ENCODE data around the gene KRT15.

Gene KRT15

DNA sequence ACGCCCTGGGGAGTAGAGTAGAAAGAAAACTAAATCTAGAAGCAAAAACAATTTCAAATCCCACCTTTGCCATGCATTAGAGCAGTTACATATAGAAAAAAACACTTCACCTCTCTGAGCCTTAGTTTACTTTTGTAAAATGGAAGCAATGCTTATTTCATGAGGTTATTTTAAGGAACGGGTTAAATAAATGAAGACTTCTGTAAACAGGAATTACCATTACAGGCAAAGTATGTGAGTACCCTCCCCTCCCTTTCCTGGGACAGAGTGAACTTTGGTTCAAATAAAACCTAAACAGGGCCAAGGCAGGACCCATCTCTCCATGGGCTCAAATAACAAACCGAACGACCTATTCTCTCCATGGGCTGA is 4.5 kb upstream of the KRT15 start:
- DNase-seq, result no peak

DNA sequence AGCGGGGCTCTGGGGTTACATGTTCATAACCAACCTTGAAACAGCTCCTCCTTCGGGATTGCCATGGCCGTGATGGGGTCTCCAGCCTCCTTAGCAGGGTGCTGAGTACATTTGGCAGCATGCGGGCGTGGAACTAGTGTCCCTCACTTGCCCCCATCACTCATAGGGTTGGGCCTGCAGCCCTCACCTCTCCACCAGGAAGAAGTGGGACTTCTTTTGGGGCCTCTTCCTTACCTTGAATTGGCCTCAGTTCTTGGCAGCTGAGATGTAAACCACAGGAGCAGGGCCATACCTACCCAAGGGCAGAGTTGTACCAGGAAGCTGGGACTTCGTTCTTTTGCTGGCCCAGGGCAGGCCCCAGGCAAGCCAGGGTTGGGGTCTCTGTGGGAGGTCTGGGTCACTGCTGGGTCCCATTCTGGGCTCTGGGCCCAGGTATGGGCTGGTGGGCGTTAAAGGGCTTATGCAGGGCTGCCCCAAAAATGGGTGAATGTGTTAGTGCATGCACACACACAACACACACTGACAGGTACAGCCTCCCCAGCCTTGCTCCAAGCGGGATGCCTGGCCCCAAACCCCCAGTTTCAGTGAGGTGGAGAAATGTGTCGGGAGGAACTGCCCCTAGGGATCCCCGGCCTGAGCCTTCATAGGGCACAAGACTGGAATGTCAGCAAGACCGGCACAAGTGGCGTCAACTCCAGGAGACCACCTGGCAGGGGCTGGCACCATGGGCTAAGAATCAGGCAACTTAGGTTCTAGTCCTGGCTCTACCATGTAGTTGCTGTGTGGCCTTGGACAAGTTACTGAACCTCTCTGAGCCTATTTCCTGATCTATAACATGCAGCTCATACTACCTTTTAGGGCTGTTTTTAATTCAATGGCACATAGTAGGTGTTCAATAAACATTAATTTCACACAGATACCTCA is 3.9 kb upstream of the KRT15 start:
- DNase-seq, result no peak

- DNase-seq, result no peak
Observed at GRCh38 chr17:41521574-41522261, 3.0 kb upstream of the KRT15 start.

DNA sequence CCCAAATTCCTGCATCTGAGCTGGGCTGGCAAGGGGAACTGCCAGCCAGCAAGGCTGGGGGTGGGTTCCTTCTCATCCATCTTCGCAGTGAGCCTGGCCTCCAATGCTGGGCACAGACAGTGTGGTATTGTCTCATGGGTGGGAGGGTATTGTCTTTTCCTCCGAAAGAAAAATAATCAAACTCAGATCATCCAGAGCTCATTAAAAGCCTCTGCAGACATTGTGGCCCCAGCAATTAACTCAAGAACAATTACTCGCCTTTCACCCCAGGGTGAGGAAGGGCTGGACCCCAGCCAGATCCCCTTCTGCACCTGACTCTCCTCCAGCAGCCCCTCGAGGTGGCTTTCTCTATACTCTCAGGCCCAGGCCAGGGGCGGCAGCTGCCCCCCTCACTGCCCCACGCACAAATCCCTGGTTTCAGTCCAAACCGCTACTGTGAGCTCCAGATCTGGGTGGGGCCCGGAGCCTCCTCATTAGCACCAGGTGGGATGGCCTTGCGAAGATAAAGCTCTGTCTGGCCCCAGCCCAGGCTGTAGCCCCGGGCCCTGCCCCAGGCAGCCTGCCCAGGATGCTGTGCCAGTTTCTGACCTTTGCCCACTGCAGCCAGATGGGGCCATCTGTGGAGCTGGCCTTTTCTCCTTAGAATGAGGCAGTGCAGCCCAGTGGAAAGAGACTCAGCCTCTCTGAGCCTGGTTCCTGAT is 2.3 kb upstream of the KRT15 start:
- DNase-seq, result no peak

DNA sequence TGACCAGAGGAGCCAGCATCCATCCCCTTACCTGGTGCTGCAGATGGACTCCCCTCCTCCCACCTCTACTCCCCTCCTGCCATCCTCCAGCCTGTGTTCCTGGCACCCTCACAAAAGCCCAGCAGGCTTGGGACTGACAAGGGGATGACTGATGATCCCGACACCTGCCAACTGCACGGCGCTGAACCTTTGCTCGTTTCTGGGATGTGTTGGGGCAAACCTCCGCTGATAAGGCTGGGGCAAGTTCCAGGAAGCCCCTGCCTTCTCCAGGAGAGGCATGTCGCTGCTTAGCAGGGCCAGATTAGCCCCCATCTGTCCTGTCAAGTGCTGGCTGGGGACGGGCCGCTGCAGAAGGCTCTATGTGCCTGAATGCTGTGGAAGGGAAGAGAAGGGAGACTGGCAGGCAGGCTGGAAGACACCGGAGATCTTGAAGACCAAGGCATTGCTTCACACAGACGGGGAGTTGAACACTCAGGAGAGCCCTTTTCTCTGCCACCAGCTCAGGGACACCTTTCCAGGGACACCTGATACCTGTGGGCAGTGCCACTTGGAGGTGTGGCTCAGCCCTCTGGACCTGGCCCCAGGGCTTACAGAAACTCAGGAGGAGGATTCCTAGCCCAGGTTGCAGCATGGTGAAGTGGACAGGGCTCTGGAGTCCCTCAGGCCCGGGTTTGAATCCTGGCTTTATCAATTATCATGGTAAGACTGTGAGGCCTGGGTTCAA is 973 bp upstream of the KRT15 start:
- no peak for DNase-seq

DNA sequence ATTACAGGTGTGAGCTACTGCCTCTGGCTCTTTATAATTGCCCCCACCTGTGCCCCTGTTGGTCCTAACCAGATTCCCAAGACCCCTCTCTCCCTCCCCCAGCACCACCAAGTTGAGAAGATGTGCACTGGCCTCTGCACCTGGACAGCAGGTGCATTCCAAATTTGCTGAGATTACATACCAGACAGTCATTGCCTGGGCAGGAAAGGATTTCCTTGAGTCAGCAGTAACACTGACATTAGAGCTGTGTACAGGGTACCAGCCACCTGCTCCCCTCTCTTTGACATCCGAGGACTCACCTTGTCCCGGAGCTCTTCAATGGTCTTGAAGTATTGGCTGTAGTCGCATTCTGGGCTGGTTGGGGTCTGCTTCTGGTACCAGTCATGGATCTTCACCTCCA is 659 bp downstream of the KRT15 start:
- no peak for DNase-seq

GRCh38 chr17:41516830-41517283 is 1.8 kb downstream of the KRT15 start:
- DNase-seq, result no peak

GRCh38 chr17:41516147-41516829 is 2.4 kb downstream of the KRT15 start:
- DNase-seq, result no peak

- DNase-seq, result no peak
Observed at GRCh38 chr17:41513168-41513547, 5.5 kb downstream of the KRT15 start.

DNA sequence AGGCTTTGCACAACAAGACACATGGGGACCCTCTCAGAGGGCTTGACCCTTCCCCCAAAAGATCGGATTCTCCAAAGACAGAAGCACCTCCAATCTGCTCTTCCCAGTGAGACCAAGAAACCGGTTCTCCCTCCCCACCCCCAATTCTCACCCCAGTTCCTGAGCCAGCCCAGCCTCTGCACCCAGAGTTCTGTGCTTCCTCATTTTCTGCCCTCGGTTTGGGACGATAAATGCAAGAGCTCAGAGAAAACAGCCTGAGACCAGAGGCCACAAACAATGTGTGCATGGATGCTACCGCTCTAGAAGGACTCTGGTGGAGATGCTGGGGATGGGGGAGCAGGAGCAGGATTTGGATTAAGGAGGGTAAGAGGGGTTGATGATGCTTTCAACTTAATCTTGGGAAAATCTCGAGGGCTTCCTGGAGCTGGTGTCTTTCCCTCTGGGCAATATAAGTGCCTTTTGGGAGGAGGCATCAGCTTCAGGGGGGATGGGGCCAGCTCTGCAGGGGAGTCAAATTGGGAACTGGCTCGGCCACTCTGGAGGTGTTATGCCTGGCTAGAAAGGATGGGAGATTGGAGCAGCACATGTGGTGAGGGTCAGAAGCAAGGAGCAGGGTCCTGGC is 6.0 kb downstream of the KRT15 start:
- no peak for DNase-seq

- DNase-seq, result no peak
Observed at GRCh38 chr17:41511716-41512115, 7.0 kb downstream of the KRT15 start.

- no peak for DNase-seq
Observed at GRCh38 chr17:41511116-41511515, 7.6 kb downstream of the KRT15 start.

DNA sequence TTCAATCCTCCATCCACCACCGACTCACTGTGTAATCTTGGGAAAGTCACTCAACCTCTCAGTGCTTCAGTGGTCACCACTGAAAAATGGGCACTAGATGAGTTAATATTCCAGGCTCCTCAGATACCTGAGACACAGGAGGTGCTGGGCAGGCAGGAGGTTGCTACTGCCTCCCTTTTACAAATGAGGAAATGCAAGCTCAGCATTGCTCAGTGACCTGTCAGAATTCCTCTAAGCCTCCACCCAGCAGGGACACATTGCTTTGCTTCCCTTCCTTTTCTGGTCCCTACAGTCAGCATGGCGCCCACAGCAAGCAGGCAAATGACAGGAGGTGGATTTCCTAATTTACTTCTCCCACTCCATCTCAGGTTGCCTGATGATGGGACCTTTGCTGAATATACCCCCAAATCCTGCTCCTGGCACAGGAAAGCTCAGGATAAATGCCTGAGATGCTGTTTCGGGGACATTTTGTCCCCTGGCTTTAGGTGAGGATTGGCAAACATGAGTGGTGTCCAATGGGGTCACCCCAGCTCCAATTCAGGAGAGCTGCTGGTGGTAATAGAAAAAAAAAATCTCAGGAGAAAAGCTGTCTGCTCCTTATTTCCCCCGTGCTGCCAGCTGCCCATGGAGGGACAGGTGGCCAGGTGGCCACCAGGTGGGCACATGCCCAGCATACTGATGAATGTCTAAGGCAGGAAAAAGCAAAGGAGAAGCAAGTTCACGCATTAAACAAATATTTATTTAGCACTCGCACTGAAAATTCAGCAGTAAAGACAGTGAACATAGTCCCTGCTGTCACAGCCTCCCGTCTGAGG is 8.2 kb downstream of the KRT15 start:
- DNase-seq, result no peak

GRCh38 chr17:41507315-41507880 is 11.3 kb downstream of the KRT15 start:
- DNase-seq, result no peak

DNA sequence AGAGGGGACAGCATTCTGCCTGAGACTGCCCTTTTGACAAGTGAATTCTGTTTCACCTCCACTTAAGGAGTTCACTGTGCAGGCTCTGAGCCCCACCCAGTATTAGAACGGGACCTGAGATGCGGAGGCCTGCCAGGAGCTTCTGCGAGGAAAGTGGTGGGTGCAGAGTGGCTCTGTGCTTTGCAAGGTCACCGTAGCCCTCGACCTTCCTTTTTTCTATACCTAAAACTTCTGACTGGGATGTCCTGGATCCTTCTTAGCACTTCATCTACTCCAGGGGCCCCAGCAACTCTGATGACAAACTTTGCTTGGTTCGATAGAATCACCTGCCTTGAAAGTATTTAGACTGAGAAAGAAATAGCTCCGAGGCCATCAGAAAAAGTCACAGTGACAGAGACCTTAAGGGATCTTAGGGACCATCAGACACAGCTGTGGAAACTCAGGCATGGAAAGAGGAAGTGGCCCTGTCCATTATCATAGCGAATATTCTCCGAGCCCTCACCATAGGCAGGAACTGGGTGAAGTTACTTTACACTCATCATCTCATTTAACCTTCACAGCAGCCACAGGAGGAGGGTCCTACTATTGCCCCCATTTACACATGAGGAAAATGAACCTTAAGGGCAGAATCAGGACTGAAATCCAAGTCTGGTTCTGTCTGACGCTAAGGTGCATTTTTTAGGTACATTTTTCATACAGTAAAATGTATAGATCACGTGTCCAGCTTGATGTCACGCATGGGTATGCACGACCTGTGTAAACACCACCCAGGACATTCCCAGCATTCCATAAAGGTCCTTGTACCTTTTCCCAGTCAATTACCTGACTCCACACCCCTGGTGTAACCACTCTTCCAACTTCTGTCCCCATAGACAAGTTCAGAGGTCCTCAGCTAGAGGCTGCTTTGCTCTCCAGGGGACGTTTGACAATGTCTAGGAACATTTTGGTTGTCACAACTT is 12.6 kb downstream of the KRT15 start:
- no peak for DNase-seq

DNA sequence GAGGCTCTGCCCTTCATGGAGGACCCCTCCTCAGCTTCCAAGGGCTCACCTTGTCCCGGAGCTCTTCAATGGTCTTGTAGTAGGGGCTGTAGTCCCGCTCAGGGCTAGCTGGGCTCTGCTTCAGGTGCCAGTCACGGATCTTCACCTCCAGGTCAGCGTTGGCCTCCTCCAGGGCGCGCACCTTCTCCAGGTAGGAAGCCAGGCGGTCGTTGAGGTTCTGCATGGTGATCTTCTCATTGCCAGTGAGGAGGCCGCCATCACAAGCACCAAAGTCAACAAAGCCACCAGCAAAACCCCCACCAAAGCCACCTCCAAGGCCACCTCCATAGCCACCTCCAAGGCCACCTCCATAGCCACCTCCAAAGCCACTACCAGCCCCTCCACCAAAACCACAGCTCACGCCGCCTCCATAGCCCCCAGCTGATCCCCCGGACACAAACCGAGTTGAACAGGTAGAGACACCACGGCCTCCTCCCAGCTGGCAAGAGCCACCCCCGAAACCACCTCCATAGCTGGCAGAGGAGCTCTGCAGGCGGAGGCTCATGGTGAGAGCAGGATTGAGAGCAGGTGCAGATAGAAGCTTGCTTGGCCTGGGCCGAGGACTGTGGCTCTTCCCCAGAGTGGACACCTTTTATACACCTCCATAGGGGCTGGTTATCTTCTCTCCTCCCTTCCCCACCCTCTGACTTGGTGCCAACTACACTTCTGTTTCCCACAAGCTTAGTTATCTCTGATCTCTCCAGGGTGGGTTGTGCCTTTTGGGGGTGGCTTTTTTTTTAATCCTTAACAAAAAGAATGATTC is 13.5 kb downstream of the KRT15 start, which contains the start of gene KRT13:
KRT13 (minus strand) TSS at position 606 of the 802 bp plus-strand sequence; CDS start at position 544, 62 bp downstream.
- no peak for DNase-seq

DNA sequence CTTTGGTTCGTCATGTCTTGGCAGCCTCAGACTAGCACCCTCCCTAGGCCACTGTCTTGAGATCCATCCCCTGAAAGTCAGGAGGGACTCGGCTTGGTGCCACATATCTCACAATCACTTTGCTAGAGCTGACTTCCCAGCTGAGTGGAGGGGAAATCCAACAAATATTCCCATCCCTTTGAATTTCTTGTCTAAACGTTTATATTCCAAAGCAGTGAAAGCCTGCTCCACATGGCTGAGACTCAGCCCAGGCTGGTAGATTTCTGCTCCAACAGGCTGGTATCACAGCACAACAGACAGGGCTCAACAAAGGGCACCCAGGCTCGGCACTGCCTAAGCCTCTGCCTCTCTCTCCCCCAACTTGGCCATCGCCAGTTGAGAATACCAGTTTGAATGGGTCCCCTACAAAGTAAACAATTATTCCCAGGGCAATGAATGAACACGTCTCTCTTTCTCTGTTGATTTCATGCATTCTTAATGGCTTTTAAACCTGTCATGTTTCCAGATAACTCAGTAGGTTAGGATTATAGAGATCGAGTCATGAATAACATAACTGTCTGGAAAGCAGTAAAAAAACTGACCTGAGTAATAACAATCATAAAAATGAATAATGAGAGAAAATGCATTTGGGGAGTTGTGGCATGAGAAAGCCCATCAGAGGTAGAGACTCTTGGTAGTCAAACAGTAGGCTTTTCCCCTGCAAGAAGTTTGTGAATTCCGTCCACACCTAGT is 14.3 kb downstream of the KRT15 start:
- DNase-seq, result no peak

DNA sequence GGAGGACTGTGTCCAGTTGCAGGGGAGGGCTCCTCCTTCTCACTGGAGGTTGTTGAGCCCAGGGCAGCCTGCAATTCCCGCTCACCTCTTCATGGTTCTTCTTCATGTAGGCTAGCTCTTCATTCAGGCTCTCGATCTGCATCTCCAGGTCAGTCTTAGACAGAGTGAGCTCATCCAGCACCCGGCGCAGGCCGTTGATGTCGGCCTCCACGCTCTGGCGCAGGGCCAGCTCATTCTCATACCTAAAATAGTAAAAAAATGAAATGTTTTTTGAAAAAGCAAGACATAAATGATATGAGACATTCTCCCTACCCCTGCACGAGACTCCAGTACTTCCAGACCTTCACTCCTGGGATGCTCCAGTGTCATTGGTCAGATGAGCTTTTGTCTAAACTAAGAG is 15.5 kb downstream of the KRT15 start:
- DNase-seq, result no peak

All from activated naive CD4-positive, alpha-beta T cell treated with Interleukin-2 at 50 U/mL for 16 hours (primary cell).